Measurements from ENCODE around the gene C4BPB. TPM values are rescaled to one million over a fixed set of nuclear protein-coding genes. Genes with fewer than 3 reads are reported as not detected.

C4BPB gene
- total and polyA plus RNA-seq, 2 of the 4 experiments (the other 2 are of a cell fraction), result not detected

DNA sequence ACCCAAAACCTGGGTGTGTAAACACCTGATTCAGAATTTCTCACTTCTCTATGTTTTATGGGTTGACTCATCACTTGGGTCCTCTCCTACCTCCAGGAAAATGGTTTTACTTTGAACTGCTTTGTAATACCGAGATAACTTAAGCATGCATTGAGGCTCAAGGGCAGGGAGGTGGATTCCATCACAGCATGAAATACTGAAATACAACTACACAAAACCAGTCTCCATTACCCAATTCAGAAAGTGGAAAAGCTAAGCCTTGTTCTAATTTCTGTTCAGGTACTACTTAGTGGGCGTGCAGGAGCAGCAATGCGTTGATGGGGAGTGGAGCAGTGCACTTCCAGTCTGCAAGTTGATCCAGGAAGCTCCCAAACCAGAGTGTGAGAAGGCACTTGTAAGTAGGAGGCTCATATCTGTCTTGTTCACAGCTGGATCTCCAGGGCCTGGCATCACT, 9.2 kb downstream of the C4BPB start:
- Histone ChIP-seq H2BK15ac (ENCODE audit: low read depth, low read length) (no peak overlapping the region), H4K91ac (ENCODE audit: insufficient read depth, low read depth, low read length) (no peak overlapping the region)

More for the DNA sequence above, 9.2 kb downstream of the C4BPB start:
- Histone ChIP-seq H2AK5ac (ENCODE audit: low read depth, low read length) (no peak overlapping the region), H3K56ac (ENCODE audit: extremely low read depth, insufficient read depth, low read length) (no peak overlapping the region), H2BK120ac (ENCODE audit: low read depth, low read length) (no peak overlapping the region), H3K36me3 (ENCODE audit: control insufficient read depth, insufficient read depth, low read length) (no peaks in the 10 kb centered on the region), H2BK20ac (ENCODE audit: low read depth, low read length) (no peak overlapping the region), H2AK9ac (replicated peaks; ENCODE audit: low read depth, low read length, poor library complexity) (peak overlapping the region; percentile 19), H4K20me1 (ENCODE audit: insufficient read depth, low read length) (no peaks in the 10 kb centered on the region), H3K9me1 (ENCODE audit: insufficient read depth, low read length) (no peaks in the 10 kb centered on the region), H2AFZ (replicated peaks; ENCODE audit: low read length, poor library complexity) (no peak overlapping the region), H3K4me3 (ENCODE audit: insufficient read depth, low read depth, low read length) (no peak overlapping the region), H3K23ac (ENCODE audit: low read depth, low read length) (no peak overlapping the region), H3K79me1 (ENCODE audit: low read depth in 1 of 2, low read length in 2 of 2) (no peaks in the 10 kb centered on the region), H3K9ac (ENCODE audit: low read depth, low read length) (no peak overlapping the region), H3K4ac (ENCODE audit: low read depth, low read length) (no peak overlapping the region), H3K9me3 (ENCODE audit: control insufficient read depth, insufficient read depth, low read length) (no peaks in the 10 kb centered on the region), H4K8ac (ENCODE audit: low read depth in 2 of 2, low read length in 2 of 2) (no peak overlapping the region), H4K5ac (ENCODE audit: low read depth, low read length) (no peak overlapping the region), H3K27me3 (ENCODE audit: control insufficient read depth, insufficient read depth, low read length) (0 out of 2 replicates have a peak, but pooled peaks cover 2% of the 10 kb centered on the region), H3K4me1 (ENCODE audit: control insufficient read depth, insufficient read depth, low read length) (no peaks in the 10 kb centered on the region), H3K4me2 (ENCODE audit: low read depth, low read length) (no peak overlapping the region), H2BK5ac (ENCODE audit: low read depth, low read length, poor library complexity, severe bottlenecking) (no peak overlapping the region), H3K27ac (ENCODE audit: insufficient read depth, low read length) (no peak overlapping the region), H3K18ac (ENCODE audit: low read depth, low read length) (no peak overlapping the region), H3K14ac (replicated peaks; ENCODE audit: low read depth, low read length) (no peak overlapping the region)
- TF ChIP-seq FOS (IDR thresholded peaks at IDR 0.05; ENCODE audit: low read depth, low read length) (no peak), ELK1 (IDR thresholded peaks at IDR 0.05; ENCODE audit: borderline replicate concordance, low read depth, low read length) (no peak), RFX5 (IDR thresholded peaks at IDR 0.05; ENCODE audit: low read depth, low read length) (no peak), SMC3 (IDR thresholded peaks at IDR 0.05; ENCODE audit: low read depth, low read length) (no peak), MAFK (IDR thresholded peaks at IDR 0.05; ENCODE audit: low read depth, low read length) (no peak), RCOR1 (IDR thresholded peaks at IDR 0.05; ENCODE audit: insufficient replicate concordance, low read length) (no peak), RAD21 (IDR thresholded peaks at IDR 0.05; ENCODE audit: low read length) (no peak), CTCF (conservative IDR thresholded peaks at IDR 0.05; ENCODE audit: low read depth, low read length) (no peak), MXI1 (IDR thresholded peaks at IDR 0.05; ENCODE audit: borderline replicate concordance, low read depth, low read length) (no peak), BHLHE40 (IDR thresholded peaks at IDR 0.05; ENCODE audit: low read depth, low read length) (no peak), MAZ (IDR thresholded peaks at IDR 0.05; ENCODE audit: borderline replicate concordance, low read depth, low read length) (no peak), CHD1 (IDR thresholded peaks at IDR 0.05; ENCODE audit: low read depth, low read length) (no peak), NFE2L2 (IDR thresholded peaks at IDR 0.05; ENCODE audit: low read depth, low read length) (no peak), POLR2A (IDR thresholded peaks at IDR 0.05; ENCODE audit: low read depth, low read length) (no peak)
- TF ChIP-seq, protein P1, sequence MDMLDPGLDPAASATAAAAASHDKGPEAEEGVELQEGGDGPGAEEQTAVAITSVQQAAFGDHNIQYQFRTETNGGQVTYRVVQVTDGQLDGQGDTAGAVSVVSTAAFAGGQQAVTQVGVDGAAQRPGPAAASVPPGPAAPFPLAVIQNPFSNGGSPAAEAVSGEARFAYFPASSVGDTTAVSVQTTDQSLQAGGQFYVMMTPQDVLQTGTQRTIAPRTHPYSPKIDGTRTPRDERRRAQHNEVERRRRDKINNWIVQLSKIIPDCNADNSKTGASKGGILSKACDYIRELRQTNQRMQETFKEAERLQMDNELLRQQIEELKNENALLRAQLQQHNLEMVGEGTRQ (IDR thresholded peaks at IDR 0.05; ENCODE audit: low read depth, low read length), result no peak
- intact Hi-C loops (cut with micrococcal nuclease), result no loop called here
- DNase-seq (no peak), ATAC-seq (ENCODE audit: low read depth) (no peak)
- CTCF ChIA-PET, result no interaction called here
- in situ Hi-C loops (cut with MboI; ENCODE audit: low sequenced_read_pairs), result no loop called here
- BruUV-seq (replicated peaks), result no TSS peak
- WGBS, 2 experiments (ENCODE audit: extremely low coverage in 2 of 2, insufficient read length in 1 of 2), result no CpG with 5 or more reads among the region's 3 CpGs
- dilution Hi-C loops (cut with HindIII; ENCODE audit: low sequenced_read_pairs, unreplicated experiment), result no loop called here
- POLR2A ChIA-PET (ENCODE audit: unreplicated experiment), result no interaction called here
